NCI-H187 treated with DMSO at 0.1 percent for 48 hours (cell line): ENCODE results near the gene MS4A18.
"Not testable (repeated sequence)": the region's sequence is repeated elsewhere in the genome, so short reads cannot be mapped to it uniquely, and the experiment has no call there.

Experiments used
- DNase-seq: peaks from one replicate; lab custom pipeline; 2025; lab: John Stamatoyannopoulos, UW

MS4A18 gene

GRCh38 chr11:60724420-60724819 lies at the start of gene MS4A18:
TSS of gene MS4A18 (plus strand) at chr11:60724720.
- DNase-seq = no peak

GRCh38 chr11:60678231-60678630 lies 46.3 kb upstream of the MS4A18 start:
- DNase-seq = not testable (repeated sequence)

DNA sequence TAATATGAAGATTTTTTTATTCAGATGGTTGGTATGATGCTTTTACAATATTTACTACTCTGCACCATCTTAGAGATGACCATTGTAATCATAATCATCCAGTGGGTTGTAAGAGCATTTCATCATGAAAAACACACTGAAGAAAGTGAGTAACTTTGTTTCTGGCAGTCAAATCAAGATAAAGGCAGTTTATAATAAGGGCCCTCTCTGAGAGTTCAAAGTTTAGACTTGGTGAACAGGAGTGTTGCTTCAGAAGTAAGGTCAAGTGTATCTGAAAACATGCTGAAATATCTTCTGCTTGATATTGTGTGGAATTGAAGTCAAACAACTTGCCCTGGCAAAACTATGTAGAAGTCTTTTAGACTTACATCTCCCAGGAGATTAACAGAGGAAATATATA lies 44.6 kb upstream of the MS4A18 start:
- no peak for DNase-seq

DNA sequence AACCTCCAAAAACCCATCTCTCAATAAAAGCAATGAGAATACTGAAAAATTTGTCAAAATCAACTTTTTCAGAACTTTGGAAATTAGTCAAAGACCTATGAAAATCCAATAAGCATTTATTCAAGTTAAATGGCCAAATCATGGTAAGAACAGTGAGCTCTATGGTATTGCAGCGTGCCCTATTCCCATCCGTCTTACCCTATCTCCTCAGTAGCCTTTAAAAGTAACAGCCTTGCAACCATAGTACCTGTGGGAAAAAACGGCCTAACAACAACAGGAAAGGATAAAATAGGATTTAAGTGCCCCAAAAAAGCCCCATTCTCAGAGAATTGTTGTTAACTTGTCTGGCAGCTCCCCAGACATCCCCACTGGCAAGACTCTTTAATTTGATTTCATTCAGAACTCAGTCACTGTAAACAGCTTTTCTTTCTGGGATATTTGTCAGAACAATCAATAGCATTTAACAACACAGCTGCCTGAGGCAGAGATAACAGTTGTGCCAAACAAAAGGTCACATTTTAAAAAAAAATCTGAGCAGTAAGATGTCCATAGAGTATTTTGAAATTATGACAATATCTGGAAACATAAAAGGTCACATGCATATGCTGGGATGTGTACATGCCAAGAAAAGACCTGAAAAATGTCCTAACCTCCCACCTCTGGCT lies 43.9 kb upstream of the MS4A18 start:
- no peak for DNase-seq

DNA sequence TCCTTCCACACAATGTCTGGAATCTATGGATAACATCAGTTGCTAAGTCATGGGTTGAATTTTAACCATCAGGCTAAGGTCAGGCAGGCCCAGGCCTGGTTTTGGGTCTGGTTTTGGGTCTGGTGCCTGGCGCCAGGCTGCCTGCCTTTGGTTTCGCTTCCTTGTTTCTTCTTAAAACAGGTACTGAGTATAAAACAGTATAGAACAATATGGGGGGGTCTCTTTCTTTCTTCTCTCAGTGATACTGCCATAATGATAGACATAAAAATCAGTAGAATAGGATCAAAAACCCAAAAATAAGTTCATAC lies 40.0 kb upstream of the MS4A18 start:
- not testable (repeated sequence) for DNase-seq

DNA sequence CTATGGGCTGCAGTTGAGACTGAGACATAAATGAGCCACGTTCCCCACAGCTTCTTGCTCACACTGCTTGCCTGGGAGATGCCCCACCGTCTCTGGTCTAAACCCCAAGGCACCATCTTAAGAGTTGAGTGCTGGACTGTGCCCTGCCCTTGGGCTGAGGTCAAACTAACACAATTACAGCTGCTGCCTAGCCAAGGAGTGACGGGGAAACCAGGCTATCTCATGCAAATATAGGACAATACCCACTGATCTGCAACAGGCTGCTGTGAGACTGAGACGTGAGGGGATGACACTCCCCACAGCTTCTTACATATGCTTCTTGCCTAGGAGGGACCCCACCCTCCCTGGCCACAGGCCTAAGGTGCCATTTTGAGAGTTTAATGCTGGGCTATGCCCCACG lies 32.9 kb upstream of the MS4A18 start:
- DNase-seq = no peak

DNA sequence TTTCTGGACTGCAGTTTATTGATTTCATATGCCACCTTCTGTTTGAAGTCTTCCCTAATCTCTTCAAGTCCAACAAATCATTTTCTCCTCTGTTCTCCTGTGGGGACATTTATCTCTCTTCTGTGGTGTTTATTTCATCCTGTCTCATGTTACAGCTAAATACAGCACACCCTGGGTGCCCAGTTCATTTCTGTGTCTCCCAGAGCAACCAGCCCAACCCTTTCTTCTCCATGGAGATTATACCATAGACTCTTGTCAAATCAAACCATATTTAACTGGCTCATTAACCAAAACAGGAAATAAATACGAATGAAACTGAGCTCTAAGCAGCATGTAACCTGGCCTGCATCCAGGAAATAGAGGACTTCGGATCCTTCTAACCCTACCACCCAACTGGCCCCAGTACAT lies 25.2 kb upstream of the MS4A18 start, which contains the start of gene MS4A8:
TSS of gene MS4A8 (plus strand) at position 329 of the 408 bp plus-strand sequence. CDS start 1,249 bp downstream, outside the sequence.
- peak; percentile 83 for DNase-seq

DNA sequence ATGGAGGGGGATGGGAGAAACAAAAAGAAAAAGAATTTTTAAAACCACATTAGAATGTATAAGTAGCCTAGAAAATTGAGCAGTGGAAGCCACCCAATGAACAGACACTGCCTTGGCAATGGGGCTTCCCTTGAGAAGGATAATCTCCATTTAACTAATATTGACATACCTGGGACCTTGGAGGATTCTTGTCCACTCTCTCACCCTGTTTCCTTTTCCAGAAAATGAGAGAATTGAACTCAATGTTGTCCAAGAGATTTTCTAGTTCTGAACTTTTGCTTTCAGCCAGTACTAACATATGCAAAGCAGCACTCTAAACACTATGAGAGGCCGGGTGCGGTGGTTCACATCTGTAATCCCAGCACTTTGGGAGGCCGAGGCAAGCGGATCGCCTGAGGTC lies 24.6 kb upstream of the MS4A18 start:
- DNase-seq = no peak

GRCh38 chr11:60700689-60701468 lies 23.6 kb upstream of the MS4A18 start:
- DNase-seq = no peak

DNA sequence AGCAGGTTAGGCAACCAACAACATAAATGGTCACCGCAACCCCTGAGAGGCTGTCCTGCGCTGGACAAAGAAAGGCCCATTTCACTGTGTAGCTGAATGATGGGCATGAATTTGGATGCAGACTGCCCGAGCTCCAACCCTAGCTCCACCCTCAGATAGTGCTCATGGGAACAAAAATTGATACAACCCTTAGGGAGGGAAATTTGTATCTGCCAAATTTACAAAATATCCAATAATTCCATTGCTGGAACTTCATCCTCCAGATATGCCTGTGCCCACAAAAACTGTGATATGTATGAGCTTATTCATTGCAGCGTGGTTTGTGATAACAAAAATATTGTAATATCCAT lies 23.1 kb upstream of the MS4A18 start:
- no peak for DNase-seq

GRCh38 chr11:60703374-60703773 lies 21.1 kb upstream of the MS4A18 start:
- no peak for DNase-seq

- DNase-seq = no peak
Observed at GRCh38 chr11:60705895-60706294, 18.6 kb upstream of the MS4A18 start.

DNA sequence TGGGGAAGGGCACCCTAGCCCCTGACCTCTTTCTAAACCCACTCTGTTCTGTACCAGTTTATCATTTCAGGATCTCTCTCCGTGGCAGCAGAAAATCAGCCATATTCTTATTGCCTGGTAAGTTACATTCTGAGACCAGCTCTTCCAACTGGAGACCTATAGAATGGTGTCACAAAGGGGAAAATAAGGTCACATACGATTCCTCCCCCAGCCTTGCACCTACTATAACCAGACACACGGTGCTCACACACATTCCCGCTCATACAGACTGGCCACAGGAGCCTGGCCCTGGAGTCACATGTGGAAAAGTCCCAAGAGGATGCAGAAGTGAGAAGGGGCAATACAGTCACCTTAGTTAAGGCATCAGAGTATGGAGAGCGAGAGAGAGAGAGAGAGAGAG lies 17.6 kb upstream of the MS4A18 start:
- no peak for DNase-seq

DNA sequence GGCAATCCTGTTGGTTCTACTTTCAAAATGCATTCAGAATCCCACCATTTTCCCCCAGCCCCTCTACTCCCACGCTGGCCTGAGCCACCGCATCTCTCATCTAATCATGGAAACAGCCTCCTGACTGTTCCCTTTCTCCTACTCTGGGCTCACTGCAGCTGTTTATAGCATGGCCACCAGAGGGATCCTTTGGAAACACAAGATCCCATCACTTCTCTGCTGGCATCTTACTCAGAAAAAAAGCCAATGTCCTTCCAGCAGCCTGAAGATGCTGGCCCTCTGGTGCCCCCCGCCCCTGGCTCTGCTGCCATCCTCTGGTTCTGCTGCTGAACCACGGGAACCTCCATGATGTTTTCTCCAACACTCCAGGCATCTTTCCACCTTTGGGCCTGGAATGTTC lies 14.0 kb upstream of the MS4A18 start:
- DNase-seq = no peak

DNA sequence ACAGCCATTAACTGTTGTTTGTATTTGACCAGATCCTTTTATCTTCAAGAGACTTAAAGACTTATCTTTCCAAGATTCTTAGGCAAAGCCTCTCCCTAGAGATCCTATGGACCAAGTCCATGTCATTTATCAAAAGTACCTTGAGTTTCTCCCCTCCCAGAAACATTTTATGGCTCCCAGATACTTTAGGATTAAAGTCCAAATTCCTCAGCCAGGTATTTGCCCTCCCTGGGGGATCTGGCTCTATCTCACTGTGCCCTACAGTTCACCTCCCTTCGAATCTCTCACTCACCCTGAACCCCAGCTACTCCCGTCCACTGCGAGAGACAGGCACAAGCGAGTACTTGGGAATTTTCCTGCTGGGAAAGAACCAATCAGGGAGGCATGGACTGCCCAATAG lies 13.2 kb upstream of the MS4A18 start:
- DNase-seq = no peak

- DNase-seq = not testable (repeated sequence)
Observed at GRCh38 chr11:60713423-60713822, 11.1 kb upstream of the MS4A18 start.

DNA sequence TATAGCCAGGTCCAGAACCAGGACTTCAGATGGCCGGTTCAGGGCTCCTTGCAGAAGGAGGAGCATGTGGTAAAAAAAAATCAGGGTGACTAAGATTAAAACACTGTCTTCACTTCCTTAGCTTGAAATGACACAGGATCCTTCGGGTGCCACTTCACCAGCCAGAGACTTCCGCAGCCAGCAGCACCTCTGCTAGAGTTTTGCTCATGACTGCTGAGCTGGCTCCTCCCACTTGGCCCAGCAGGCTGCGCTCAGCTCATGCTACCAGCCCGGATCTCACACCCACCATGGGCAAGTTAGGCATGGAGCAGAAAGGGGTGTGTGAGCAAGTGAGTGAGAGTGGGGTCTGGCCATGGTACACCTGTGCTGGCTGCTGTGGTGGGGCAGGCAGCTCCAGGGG lies 6.6 kb upstream of the MS4A18 start:
- DNase-seq = no peak

DNA sequence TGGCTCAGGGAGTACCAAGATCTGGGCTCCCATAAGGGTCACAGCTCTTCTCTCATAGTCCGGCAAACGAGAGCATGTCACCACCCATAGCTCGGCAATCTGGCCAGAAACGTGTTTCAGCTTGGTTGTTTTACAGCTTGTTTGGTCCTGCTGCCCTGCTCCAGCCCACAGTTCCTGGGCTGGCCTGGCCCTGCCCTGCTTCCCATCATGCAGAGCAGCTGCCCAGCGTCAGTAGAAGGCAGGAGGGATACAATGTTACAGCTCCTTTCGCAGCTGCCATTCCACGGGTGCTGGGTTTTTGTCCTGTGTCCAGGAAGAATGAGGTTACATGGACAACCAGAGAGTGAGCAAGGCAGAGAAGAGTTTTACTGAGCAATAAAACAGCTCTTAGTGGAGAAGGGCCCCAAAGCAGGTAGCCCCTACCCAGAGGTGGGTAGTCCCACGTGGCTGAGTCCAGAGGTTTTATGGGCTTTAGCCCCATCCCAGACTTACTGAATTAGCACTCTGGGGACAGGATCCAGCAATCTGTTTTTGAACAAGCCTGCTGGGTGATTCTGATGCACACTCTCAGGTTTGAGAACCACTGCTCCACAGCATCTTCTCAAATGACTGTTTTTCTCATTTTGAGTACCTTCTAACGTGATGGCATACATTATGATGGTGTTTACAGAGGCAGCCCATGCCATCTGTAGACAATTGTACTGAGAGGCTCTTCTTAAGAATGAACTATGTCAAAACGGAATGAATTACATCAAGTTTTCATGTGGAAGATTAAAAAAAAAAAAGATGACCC lies 5.8 kb upstream of the MS4A18 start:
- no peak for DNase-seq

DNA sequence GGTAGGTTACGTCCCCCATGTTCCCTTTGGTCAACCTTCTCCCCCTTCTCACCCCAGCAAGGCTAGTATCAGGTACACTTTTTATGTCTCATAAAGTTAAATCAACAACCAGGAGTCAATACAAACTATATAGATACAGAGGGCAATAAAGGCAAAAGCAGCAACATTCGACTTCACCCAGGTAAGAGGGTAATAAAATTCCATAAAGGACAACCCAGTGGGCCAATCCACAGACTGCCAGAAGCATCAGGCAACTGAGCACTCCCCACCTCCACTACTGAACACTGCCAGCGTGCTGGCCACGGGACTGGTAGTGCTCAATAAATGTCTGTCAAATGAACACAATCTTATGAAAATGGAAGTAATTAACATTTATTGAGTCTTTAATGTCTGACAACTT lies 5.1 kb upstream of the MS4A18 start:
- no peak for DNase-seq

GRCh38 chr11:60720460-60720859 lies 4.1 kb upstream of the MS4A18 start:
- no peak for DNase-seq

- DNase-seq = no peak
Observed at GRCh38 chr11:60725592-60725991, 1.1 kb downstream of the MS4A18 start.

- DNase-seq = no peak
Observed at GRCh38 chr11:60731586-60731985, 7.1 kb downstream of the MS4A18 start.

GRCh38 chr11:60734279-60734678 lies 9.8 kb downstream of the MS4A18 start:
- no peak for DNase-seq
